AML-193 (cell line): ENCODE measurements around the gene SORBS1.
A peak's percentile ranks its signal among the peaks of the same experiment; 100 is the strongest.

Source experiments
- DNase-seq, 2 experiments: peaks; one replicate each; lab custom pipeline; 2025; lab: John Stamatoyannopoulos, UW

The SORBS1 gene

GRCh38 chr10:95315509-95315908 is 245.7 kb downstream of the SORBS1 start:
- DNase-seq: no peak

GRCh38 chr10:95314192-95314918 is 246.8 kb downstream of the SORBS1 start:
- no peak for DNase-seq

- no peak for DNase-seq
These were observed 248.1 kb downstream of the SORBS1 start for GRCh38 chr10:95312986-95313495.

GRCh38 chr10:95312257-95312656 is 248.9 kb downstream of the SORBS1 start:
- no peak for DNase-seq

- DNase-seq: no peak
These were observed 251.2 kb downstream of the SORBS1 start for GRCh38 chr10:95309958-95310357.

GRCh38 chr10:95308389-95309302 is 252.5 kb downstream of the SORBS1 start:
- peak in 1 of 2 experiments; percentile 2 for DNase-seq

- DNase-seq: no peak
These were observed 254.3 kb downstream of the SORBS1 start for GRCh38 chr10:95306851-95307250.

- DNase-seq: no peak
These were observed 254.9 kb downstream of the SORBS1 start for GRCh38 chr10:95306318-95306650.

- DNase-seq: no peak
These were observed 255.4 kb downstream of the SORBS1 start for GRCh38 chr10:95305606-95306317.

GRCh38 chr10:95304976-95305375 is 256.2 kb downstream of the SORBS1 start:
- no peak for DNase-seq

GRCh38 chr10:95304463-95304862 is 256.7 kb downstream of the SORBS1 start:
- DNase-seq: no peak

GRCh38 chr10:95303950-95304349 is 257.2 kb downstream of the SORBS1 start:
- no peak for DNase-seq

- DNase-seq: no peak
These were observed 257.6 kb downstream of the SORBS1 start for GRCh38 chr10:95303535-95303934.

- DNase-seq: no peak
These were observed 261.1 kb downstream of the SORBS1 start for GRCh38 chr10:95300022-95300539.

GRCh38 chr10:95297402-95297801 is 263.8 kb downstream of the SORBS1 start:
- no peak for DNase-seq

GRCh38 chr10:95296764-95297163 is 264.4 kb downstream of the SORBS1 start:
- no peak for DNase-seq

- DNase-seq: peak; percentile 36 to 46
These were observed 266.0 kb downstream of the SORBS1 start for GRCh38 chr10:95295031-95295755.

GRCh38 chr10:95293631-95294030 is 267.5 kb downstream of the SORBS1 start:
- no peak for DNase-seq

- no peak for DNase-seq
These were observed 269.7 kb downstream of the SORBS1 start for GRCh38 chr10:95291365-95292039.

- no peak for DNase-seq
These were observed 270.5 kb downstream of the SORBS1 start, which contains the start of gene PDLIM1 for GRCh38 chr10:95290461-95291364. Gene PDLIM1, minus strand, starts transcription at chr10:95291003. Its CDS starts 88 bp downstream, at chr10:95290915.
